Urothelium cell line (cell line): ENCODE data around the gene TEX14.
"Not testable (repeated sequence)": the region's sequence is repeated elsewhere in the genome, so short reads cannot be mapped to it uniquely, and the experiment has no call there.

Source experiments
- DNase-seq: peaks from one replicate; pipeline ENCODE4 v3.0.0; 2011; ENCODE audit warnings: low spot score, mixed read lengths
- FAIRE-seq: peaks from 2 replicates; lab custom pipeline; 2011; peaks lifted over from hg19 to GRCh38; lab: Jason Lieb, UNC

Gene TEX14

DNA sequence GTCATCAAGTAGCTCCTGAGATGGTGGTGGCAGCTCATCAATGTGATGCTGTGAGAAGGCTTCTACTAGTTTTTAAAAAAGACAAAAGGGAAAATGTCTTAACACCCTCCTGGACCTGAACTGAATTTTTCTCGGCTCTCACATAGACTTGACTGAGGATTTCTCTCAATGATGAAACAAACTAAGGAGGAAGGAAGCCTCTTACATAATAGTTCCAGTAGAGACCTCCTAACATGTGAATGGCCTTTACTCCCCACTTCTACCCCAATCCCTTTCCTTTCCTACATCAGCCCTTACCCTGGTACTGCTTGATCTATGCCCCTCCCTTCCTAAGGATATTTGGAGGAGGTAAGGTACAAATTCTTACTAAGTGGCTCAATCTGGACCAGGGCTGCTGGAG lies 122.6 kb downstream of the TEX14 start:
- DNase-seq (no peak), FAIRE-seq (no peak)

DNA sequence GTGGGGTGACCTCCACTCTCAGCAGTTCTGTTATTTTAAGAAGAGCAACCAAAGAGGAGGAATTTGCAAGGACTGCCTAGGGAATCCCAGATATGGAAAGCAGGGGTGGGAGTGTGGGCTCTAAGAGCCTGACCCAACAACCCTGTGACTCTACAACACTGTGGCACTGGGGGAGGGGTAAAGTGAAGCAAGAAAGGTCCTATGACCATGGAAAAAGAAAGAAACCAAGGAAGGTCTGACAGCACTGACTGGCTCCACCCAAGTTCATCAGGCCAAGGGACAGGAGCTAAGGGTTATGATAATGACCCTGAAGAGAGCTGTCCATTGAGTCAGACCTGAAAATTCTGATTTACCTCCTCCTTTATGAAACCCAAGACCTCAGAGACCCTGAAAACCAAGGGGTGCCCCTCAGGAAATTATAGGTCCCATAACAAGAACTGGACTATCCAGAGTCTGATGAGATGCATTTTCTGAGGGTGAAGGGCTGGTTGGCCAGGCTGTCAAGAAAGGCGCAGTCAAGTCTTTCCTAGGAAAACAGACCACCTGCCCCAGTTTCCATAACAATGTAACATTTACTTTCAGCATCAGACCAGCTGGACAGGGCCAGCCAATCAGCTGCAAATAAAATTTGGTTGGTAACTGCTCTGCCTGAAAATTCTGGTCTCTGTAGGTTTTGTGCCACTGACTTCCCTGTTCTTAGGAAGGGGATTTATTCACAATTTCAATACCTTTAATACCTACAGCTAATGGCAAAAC lies 123.6 kb downstream of the TEX14 start:
- FAIRE-seq = no peak
- DNase-seq = no peak

DNA sequence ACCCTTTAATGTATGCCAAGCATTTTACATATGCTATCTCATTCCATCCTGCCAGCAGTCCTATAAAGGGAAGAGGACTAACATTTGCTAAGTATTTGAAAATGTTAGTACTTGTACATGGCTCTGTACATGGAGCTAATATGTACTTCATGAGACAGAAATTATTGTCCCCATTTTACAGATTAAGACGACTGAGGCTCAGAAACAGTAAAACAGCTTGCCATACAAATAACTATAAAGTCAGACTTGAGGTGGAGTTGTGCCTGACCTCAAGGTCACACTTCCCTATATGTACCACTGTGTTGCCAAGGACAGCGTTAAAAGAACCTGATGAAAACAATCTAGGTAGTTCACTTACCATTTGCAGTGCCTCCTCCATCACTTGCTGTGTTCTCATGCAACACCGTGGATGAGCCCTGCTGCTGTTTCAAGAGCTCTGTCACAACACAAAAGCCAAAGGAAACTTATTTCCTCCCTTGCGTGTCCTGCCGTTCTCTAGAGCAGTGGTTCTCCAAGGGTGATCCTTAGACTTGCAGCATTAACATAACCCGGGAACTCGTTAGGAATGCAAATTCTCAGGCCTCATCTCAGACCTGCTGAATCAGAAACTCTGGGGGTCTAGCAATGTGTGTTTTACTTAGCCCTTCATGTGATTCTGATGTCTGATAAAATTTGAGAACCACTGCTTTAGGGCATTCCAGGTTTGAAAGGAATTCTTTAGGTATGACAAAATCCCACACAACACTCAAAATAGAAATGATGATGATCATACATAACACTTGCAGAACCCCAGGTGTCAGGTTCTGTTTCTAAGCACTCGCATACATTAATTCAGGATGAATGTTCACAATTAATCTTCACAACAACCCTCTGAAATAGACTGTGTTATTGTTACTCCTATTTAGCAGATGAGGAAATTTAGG lies 126.2 kb downstream of the TEX14 start:
- peak; percentile 33 for DNase-seq

DNA sequence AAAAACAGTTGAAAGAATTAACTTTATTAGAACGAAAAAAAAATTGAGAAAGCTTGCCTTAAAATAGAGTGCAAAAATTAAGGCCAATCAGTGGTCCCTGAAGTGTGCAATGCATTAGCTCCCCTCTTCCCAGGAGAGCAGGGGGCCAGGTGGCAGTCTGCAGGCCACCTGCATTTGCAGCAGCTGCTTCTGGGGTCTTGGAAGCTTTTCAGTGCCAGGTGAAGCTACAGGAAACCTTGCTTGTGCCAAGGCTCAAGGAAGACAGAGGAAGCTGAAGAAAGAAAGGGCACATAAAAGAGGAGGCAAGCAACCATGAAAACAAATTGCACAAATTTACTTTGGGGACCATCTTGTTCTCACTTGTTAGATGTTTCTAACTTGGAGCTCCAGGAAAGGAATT lies 126.9 kb downstream of the TEX14 start:
- FAIRE-seq = no peak
- no peak for DNase-seq

More for the DNA sequence above, 126.2 kb downstream of the TEX14 start:
- peak; percentile 78 for FAIRE-seq

DNA sequence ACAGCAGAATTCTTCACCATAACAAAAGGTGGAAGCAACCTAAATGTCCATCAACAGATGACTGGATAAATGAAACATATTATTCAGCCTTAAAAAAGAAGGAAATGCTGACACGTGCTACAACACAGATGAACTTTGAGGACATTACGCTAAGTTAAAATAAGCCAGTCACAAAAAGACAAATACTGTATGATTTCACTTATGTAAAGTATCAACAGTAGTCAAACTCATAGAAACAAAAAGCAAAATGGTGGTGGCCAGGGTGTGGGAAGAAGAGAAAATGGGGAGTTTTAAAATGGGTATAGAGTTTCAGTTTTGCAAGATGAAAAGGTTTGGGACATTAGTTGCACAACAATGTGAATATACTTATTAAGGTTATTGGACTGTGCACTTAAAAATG lies 127.6 kb downstream of the TEX14 start:
- DNase-seq (no peak), FAIRE-seq (no peak)

DNA sequence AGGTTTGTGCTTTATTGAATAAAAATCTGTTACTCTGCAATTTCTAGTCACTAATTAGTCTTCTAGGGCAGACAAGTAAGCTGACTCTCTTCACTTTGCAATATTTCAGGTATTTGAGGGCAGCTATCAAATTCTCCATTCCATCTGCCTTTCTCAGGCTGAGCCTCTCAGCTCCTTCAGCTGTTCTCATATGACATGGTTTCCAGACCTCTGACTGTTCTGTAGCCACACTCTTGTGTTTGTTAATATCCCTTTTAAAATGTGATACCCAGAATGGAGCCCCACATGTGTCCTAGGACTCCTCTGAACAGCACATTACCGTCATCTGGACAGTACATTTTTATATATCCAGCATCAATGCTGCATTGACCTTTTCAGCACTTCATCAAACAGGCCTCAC lies 131.3 kb downstream of the TEX14 start:
- DNase-seq (no peak), FAIRE-seq (no peak)

DNA sequence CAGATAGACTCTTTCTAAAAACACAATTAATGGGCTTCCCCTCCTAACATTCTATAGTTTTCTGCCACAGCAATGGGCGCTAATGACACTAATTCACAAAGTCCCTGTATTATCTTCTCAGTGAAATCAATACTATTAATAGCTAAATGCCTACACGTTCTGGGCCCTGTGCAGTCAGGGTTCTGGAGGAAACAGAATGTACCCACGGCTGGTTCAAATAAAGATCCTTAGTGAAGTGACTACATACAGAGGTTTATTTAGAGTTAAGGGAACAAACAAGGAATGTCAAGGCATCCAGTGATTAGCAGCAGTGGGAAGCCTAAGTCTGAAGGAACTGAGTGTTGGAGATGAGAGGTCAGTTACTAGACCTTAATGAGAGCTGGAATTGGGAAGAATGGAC lies 133.9 kb downstream of the TEX14 start:
- DNase-seq (no peak), FAIRE-seq (no peak)

DNA sequence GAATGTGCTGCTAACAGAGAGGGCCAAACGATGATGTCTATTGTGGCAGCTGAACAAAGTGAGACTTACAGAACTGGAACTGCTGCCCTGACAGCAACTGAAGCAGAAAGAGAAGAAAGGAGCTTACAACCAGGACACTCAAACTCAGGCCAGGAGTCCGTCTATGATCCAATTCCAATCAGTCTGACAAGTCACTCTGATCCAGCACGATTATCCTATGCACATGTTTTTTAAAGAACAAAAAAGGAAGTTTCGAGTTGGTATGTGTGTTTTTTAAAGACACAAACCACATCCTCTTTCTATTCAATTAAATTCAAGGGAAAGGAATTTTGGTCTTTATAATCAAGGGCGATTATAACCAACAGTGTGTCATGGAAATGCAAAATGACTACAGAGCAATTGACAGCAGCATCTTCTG lies 135.0 kb downstream of the TEX14 start:
- no peak for FAIRE-seq
- DNase-seq = no peak

DNA sequence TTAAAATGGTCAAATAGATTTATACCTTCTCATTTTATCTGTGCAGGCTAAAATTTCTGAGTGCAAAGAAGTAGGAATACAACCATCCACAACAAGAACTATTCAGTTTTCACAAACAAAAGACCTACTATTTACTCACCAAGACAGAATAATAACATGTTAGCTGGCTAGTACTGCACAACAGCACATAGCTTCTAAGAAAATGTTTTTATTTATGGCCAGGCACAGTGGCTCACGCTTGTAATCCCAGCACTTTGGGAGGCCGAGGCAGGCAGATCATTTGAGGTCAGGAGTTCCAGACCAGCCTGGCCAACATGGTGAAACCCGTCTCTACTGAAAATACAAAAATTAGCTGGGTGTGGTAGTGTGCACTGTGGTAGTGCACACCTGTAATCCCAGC lies 136.7 kb downstream of the TEX14 start:
- not testable (repeated sequence) for FAIRE-seq, DNase-seq

DNA sequence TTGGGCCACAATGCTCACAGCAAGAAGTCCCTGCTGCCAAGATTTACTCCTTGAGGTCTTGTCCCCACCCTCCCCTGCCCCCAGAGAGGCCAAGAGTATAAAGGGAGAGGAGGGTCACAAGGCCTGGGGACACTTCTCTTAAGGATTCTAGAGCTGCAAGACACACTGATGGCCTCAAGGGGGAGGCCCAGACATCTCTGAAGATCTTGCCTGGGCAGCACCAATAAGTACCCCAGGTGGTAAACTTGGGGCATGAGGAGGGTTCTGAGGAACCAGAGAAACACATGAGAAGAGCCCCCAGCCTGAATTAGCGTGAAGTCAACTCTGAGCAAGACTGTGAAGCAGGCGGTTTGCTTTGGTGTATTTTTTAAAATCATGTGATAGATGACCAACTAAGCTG lies 150.6 kb downstream of the TEX14 start:
- DNase-seq = no peak
- FAIRE-seq = no peak

DNA sequence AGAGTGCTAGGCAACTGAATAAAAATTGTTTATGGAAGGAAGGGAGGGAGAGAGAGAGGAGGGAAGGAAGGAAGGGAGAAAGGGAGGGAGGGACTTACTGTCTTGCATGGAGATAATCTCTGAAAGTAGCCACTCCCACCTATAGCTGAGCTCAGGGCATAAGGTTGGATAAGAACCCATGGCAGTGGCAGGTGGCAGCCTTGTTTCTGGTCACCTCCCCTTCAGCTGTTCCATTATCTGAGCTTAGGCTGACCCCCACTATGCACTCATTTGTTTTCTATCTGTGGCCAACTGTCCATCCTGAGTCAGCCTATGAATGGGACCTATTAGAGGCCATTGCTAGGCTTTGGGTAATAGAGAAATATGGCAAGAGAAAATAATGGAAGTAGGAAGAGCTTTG lies 152.1 kb downstream of the TEX14 start:
- FAIRE-seq = no peak
- DNase-seq = no peak

DNA sequence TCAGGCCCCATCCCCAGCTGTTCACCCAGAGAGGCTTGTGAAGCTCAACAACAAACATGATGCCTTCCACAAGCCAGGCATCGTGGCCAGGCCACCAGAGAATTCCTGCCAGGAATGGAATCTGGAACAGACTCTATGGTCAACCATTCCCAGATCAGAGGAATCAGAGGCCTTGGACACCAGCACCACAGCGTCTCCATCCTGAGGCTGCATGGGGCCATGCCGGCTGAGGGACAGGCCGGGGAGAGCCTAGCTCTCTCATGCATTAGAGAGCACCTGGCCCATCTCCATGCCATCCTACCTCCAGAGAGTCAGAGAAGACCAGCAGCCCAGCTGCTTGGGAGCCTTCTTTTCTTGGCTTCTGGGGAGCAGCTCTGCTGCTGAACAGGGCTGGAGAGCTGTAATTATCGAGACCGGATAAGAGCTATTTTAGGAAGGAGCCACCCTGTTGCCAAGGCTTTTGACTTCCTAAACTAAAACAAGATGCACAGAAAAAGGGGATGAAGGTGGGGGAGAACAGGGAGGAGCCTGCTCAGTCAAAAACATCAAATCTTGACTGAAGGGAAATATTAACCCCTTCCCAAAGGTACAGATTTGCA lies 152.9 kb downstream of the TEX14 start:
- DNase-seq (no peak), FAIRE-seq (no peak)

DNA sequence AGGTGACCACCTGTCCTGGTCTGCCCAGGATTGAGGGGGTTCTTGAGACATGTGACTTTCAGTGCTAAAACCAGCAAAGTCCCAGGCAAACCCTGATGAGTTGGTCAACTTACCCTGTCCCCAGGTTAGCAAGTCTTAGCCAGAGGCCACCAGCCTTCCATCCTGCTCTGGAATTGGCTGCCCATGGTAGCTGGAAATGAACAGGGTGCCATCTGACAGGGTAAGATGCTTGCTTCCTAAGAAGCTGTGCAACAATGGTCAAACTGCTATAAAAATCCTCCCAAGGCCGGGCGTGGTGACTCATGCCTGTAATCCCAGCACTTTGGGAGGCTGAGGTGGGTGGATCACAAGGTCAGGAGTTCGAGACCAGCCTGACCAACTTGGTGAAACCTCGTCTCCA lies 154.6 kb downstream of the TEX14 start:
- peak; percentile 75 for FAIRE-seq
- DNase-seq = no peak

DNA sequence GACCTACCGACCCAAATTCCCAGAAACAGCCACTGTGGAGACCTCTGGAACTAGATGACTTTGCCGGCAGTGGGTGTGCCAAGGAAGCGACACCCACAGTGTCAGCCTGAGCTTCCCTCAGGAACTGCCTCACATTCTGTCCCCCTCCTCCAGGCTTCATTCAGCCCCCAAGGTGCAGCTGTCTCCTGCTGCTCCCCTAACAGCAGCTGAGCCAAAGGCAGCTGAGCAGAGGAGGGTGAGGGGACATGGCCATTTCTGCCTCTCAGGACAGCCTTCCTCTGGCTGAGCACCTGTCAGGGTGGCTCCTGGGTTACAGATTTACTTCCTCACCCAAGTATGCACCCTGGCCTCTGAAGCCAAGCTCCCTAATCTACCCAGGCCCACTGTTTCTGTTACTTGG lies 155.3 kb downstream of the TEX14 start:
- DNase-seq (no peak), FAIRE-seq (no peak)

DNA sequence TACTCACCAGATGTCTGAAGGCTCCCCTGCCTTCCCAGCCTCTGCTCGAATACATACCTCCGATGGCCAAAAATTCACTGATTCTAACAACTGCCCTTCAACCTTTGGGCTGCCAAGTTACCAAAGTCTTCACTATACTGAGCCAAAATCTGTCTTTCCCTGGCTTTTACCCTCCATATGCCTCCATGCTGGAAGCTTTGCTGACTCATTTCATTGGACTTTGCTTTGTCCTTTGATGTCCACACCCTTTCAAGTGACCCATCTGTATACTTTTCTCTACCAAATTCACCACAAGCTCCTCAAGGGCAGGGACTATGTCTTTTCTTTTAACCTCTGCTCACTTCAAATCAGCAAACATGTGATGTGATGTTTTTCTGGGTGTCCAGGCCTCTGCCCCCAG lies 156.4 kb downstream of the TEX14 start:
- DNase-seq (peak; percentile 70), FAIRE-seq (no peak)

DNA sequence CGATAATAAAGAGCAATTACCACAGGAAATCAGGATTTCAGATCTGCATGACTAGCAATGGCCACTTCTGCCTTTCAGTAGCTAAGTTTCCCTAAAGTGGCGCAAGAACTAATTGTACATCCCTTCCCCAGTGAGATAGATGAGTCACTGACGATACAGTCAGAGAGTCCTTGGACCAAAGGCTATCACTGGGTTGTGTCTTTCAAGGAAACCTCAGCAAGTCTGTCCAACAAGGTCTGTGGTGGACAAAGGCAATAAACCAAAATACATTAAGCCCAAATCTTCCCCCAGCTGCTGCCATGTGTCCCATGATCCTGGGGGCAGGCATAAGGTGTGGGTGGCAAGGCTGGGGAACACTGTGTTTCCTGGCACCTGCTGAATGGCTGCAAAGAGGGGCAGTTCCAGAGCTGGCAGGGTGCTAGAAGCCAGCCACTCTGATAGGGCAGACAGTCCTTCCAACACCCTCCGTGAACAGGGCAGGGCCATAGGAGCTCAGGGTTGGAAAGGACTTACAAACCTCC lies 156.9 kb downstream of the TEX14 start:
- DNase-seq = peak; percentile 65
- peak; percentile 93 for FAIRE-seq

DNA sequence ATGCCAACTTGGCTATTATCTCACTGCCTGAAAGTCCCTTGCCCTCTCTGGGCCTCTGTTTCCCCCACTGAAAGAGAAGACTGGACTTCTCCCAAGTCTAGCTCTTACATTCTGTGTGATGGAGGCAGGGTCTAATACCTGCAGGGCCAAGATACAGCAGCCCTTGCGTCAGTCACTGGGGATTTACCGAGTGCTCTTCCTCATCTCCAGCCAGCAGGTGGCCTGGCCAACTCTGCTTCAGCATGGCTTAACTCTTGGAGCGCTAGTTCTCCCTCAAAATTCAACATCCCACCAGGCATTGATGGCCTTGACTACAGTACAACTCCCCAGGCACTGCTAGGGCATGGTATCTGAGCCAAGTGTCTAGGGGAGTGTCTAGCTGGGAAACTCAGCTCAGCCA lies 157.5 kb downstream of the TEX14 start:
- FAIRE-seq = no peak
- no peak for DNase-seq

DNA sequence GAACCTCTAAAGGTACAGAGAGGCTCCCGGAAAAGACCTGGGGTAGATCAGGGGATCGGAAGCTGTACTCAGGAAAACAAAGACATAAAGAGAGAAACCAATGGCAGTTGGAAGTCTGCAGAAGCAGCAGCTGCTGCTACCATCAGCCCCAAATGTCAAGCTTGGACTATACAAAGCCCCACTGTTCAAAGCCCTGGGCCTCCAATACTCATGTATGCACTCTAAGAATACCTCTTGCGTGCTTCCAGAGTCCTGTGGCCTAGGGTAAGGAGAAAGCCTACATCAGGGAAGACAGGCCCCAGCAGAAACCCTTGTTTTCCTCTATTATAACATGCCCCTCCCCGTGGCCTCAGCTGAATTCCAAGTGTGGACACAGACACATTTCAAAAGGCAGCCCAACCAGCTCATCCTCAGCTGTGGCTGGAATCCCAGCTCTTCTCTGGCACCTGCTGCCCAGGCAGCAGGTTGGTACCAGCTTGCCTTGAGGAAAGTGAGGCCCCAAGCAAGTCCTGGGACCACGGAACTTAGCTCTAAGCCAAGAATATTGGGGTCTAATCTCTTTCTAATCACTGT lies 158.1 kb downstream of the TEX14 start:
- FAIRE-seq = no peak
- no peak for DNase-seq

DNA sequence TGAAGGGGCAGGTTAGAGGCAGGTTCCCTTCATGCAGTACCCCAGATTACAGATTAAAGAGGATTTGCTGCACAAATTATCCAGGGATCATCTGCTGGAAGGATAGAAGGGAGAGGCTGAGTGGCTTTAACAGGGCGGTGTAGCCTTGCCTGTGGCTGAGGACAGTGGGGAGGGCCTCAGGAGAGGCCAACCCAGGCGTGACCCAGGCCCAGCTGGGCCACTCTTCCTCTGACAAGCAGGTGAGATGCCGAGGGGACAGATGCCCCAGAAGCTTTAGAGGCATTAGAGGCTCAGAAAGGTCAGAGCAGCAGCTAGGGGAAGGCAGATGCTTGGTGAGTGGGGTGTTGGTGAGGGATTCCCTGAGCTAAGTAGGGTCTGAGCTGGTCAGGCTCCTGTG lies 159.3 kb downstream of the TEX14 start:
- DNase-seq (no peak), FAIRE-seq (no peak)

DNA sequence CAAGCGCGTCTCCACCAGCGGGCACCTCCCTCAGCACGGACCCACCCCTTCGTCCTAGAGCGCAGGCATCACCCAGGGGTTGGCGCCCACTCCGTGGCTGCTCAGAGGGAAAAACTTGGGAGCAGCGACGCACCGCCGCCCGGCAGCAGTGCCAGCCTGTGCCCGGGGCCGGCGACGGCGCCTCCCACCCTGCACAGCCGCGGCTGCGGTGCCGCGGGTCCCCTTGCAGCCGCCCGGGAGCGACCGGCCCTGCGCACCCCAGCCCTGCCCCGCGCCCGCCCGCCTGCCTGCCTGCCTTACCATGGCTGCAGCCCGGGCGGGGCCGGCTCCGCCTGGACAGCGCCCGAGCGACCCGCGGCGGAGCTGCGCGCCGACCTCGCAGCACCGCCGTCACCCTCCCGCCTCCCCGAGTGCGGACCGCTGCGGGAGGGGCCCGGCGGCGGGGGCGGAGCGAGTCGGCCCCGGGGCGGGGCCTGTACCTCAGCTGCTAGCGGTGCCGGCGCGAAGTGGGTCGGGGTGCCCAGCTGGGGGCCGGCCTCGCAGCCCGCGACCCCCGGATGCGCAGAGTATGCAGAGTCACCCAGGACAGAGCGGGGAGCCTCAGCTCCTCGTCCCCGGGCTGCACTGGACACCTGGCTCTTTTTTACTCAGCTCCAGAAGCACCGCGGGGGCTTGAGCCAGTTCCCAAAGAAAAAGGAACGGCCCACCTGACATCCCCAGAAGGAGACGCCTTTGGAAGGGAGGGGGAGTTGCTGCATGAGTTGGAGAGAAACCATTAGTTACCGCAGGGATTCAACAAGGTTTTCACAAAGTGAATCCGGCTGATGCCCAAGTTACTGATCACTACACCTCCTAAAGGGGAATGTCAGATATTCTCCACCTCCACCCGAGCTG lies 159.9 kb downstream of the TEX14 start:
- FAIRE-seq (no peak), DNase-seq (peak; percentile 73)
